Ovary (tissue), 1 donor: ENCODE data around the gene LYST.

Experiments
- EP300 ChIP-seq: sonication (generic); formaldehyde crosslinking; IDR thresholded peaks from one replicate; pipeline ENCODE4 v1.6.1; 2017; ENCODE audit warnings: antibody characterized with exemption
- POLR2A ChIP-seq: fragments of 450-650 bp; IDR thresholded peaks from one replicate; pipeline ENCODE4 v1.6.1; 2017; ENCODE audit warnings: antibody characterized with exemption, mild to moderate bottlenecking, moderate library complexity

- TF ChIP-seq POLR2A = no peak
- TF ChIP-seq EP300 = no peak
Measured at GRCh38 chr1:235624721-235625333, 241.9 kb downstream of the LYST start.
